CD14-positive monocyte (primary cell): ENCODE results near the gene PALM. TPM values are rescaled to one million over a fixed set of nuclear protein-coding genes. Genes with fewer than 3 reads are reported as not detected.

ENCODE experiments used
- DNase-seq, 3 donors: peaks; one replicate each; pipeline ENCODE4 v3.0.0-alpha.2; 2011 to 2022
- H2AFZ ChIP-seq: 2 replicates; pipeline ENCODE4 v1.6.0; 2012; ENCODE audit warnings: mild to moderate bottlenecking, low read depth, low read length, inconsistent platforms; ENCODE audit not compliant: insufficient read depth, poor library complexity, severe bottlenecking
- H3K27ac ChIP-seq, 2 donors: 1 replicate in 1 of 2; 2 replicates in 1 of 2; pipeline ENCODE4 v1.5.1; 2012 to 2013; ENCODE audit warnings: low read length in 2 of 2, control low read depth in 1 of 2, inconsistent platforms in 1 of 2, low read depth in 1 of 2, mild to moderate bottlenecking in 1 of 2
- H3K27me3 ChIP-seq, 2 donors: one replicate each; pipeline versions ENCODE4 v1.6.0 to v1.6.1; 2011 to 2013; ENCODE audit warnings: low read length in 2 of 2; ENCODE audit not compliant: control insufficient read depth in 2 of 2, insufficient read depth in 2 of 2
- H3K36me3 ChIP-seq, 2 donors: replicated peaks in 1 of 2; 1 replicate in 1 of 2; 2 replicates in 1 of 2; pipeline versions ENCODE4 v1.5.1 to v1.6.1; 2012 to 2013; ENCODE audit warnings: low read length in 2 of 2, control low read depth in 1 of 2, inconsistent platforms in 1 of 2, mild to moderate bottlenecking in 1 of 2; ENCODE audit not compliant: insufficient read depth in 2 of 2, control insufficient read depth in 1 of 2
- H3K4me1 ChIP-seq, 2 donors: 1 replicate in 1 of 2; 2 replicates in 1 of 2; pipeline versions ENCODE4 v1.5.1 to v1.6.1; 2012 to 2013; ENCODE audit warnings: low read length in 2 of 2, control low read depth in 1 of 2, inconsistent platforms in 1 of 2, mild to moderate bottlenecking in 1 of 2, moderate library complexity in 1 of 2; ENCODE audit not compliant: insufficient read depth in 2 of 2, control insufficient read depth in 1 of 2
- H3K4me2 ChIP-seq: replicated peaks from 2 replicates; pipeline ENCODE3; 2012; ENCODE audit warnings: low read length, moderate library complexity, mild to moderate bottlenecking; ENCODE audit not compliant: poor library complexity, severe bottlenecking; ENCODE audit errors: extremely low read depth
- H3K4me3 ChIP-seq, 3 experiments: fragments of 200-600 bp in 1 of 3; sonication (generic) in 1 of 3; replicated peaks in 1 of 3; 1 replicate in 2 of 3; 2 replicates in 1 of 3; pipeline ENCODE4 v1.5.1; 2011 to 2013; ENCODE audit warnings: low read length in 3 of 3, mild to moderate bottlenecking in 3 of 3, control low read depth in 2 of 3, low read depth in 2 of 3, inconsistent platforms in 1 of 3, moderate library complexity in 1 of 3
- H3K79me2 ChIP-seq: 2 replicates; pipeline ENCODE4 v1.6.0; 2012; ENCODE audit warnings: mild to moderate bottlenecking, control low read depth, inconsistent platforms, low read length, moderate library complexity; ENCODE audit not compliant: insufficient read depth
- H3K9ac ChIP-seq: 2 replicates; pipeline ENCODE4 v1.6.0; 2017; ENCODE audit warnings: low read length, mild to moderate bottlenecking; ENCODE audit not compliant: insufficient read depth, poor library complexity, severe bottlenecking
- H3K9me3 ChIP-seq, 2 donors: replicated peaks in 1 of 2; 1 replicate in 1 of 2; 2 replicates in 1 of 2; pipeline versions ENCODE4 v1.5.1 to v1.6.1; 2012 to 2013; ENCODE audit warnings: low read length in 2 of 2, control low read depth in 1 of 2; ENCODE audit not compliant: control insufficient read depth in 1 of 2, insufficient read depth in 1 of 2
- H4K20me1 ChIP-seq: 2 replicates; pipeline ENCODE4 v1.6.0; 2012; ENCODE audit warnings: mild to moderate bottlenecking, low read length, control low read depth, moderate library complexity; ENCODE audit not compliant: insufficient read depth
- H3K27ac Mint-ChIP-seq, 7 donors: one replicate each; pipeline ENCODE4 v1.8.0; 2020; ENCODE audit warnings: mild to moderate bottlenecking in 7 of 7, mixed read lengths in 7 of 7, moderate library complexity in 6 of 7, inconsistent platforms in 2 of 7
- H3K27me3 Mint-ChIP-seq, 3 donors: one replicate each; pipeline ENCODE4 v1.8.0; 2021 to 2022; ENCODE audit warnings: low read depth in 3 of 3, mild to moderate bottlenecking in 3 of 3, mixed read lengths in 3 of 3, moderate library complexity in 3 of 3, inconsistent platforms in 1 of 3
- H3K36me3 Mint-ChIP-seq, 2 donors: one replicate each; pipeline ENCODE4 v1.8.0; 2020; ENCODE audit warnings: mixed read lengths in 2 of 2, inconsistent platforms in 1 of 2, mild to moderate bottlenecking in 1 of 2
- H3K4me1 Mint-ChIP-seq: one replicate; pipeline ENCODE4 v1.8.0; 2020; ENCODE audit warnings: mild to moderate bottlenecking, mixed read lengths
- H3K4me3 Mint-ChIP-seq, 2 donors: one replicate each; pipeline ENCODE4 v1.8.0; 2020; ENCODE audit warnings: mild to moderate bottlenecking in 2 of 2, mixed read lengths in 2 of 2, moderate library complexity in 1 of 2
- H3K9me3 Mint-ChIP-seq, 7 donors: one replicate each; pipeline ENCODE4 v1.8.0; 2020 to 2022; ENCODE audit warnings: mixed read lengths in 7 of 7, mild to moderate bottlenecking in 6 of 7, moderate library complexity in 6 of 7, inconsistent platforms in 2 of 7
- CTCF ChIP-seq: fragments of 200-600 bp; IDR thresholded peaks from one replicate; pipeline ENCODE4 v1.8.0; 2022; ENCODE audit warnings: antibody characterized with exemption, mild to moderate bottlenecking
- WGBS: methylation state at CpG from one replicate; pipeline ENCODE4 v1.1.5; 2013; ENCODE audit warnings: missing lambda C conversion rate; ENCODE audit not compliant: insufficient coverage; 5-methylcytosine and 5-hydroxymethylcytosine counted together
- intact Hi-C, 2 donors: fragments of 100-400 bp; cut with micrococcal nuclease; formaldehyde crosslinking; loops; one replicate each; pipeline versions ENCODE4 v1.15.0 to v1.15.1; 2023
- polyA plus RNA-seq, 3 donors: library from polyadenylated mRNA; depleted of rRNA in 1 of 3; unstranded in 2 of 3; stranded (reverse) in 1 of 3; fragments of 300-500 nt in 2 of 3; fragments of >200 nt in 1 of 3; fragmentation: Illumina TruSeq in 2 of 3; gene quantifications; 1 replicate in 2 of 3; 2 replicates in 1 of 3; pipeline ENCODE4 v1.2.3, GENCODE V29; 2012 to 2021

Gene PALM
- polyA plus RNA-seq, 3 donors: 0.23 TPM; not detected in 2

- intact Hi-C loops: no loop called here
- DNase-seq: no peak
These were observed 22.0 kb upstream of the PALM start for GRCh38 chr19:686589-687297.

GRCh38 chr19:687569-688166 is 21.1 kb upstream of the PALM start:
- Histone ChIP-seq H3K4me2 (no peak overlapping the region), H3K79me2 (no peaks in the 10 kb centered on the region), H3K4me3 (no peak overlapping the region), H3K27ac (no peak overlapping the region), H4K20me1 (no peaks in the 10 kb centered on the region), H3K36me3 (no peaks in the 10 kb centered on the region), H3K9ac (no peak overlapping the region), H3K9me3 (no peaks in the 10 kb centered on the region), H3K4me1 (no peaks in the 10 kb centered on the region), H2AFZ (no peak overlapping the region), H3K27me3 (no peaks in the 10 kb centered on the region)
- no peak overlapping the region for H3K4me3 Mint-ChIP-seq
- TF ChIP-seq CTCF: no peak
- peaks cover 0 to 1% (median 0%) of the 10 kb centered on the region in 3 donors for H3K27me3 Mint-ChIP-seq
- H3K4me1 Mint-ChIP-seq: peaks cover 3% of the 10 kb centered on the region
- 98% methylated on average over 11 of the region's 11 CpGs for WGBS
- intact Hi-C loops: no loop called here
- no peaks in the 10 kb centered on the region for H3K36me3 Mint-ChIP-seq
- H3K27ac Mint-ChIP-seq: no peak overlapping the region
- peaks cover 0 to 6% (median 0%) of the 10 kb centered on the region in 7 donors for H3K9me3 Mint-ChIP-seq
- no peak for DNase-seq

More at GRCh38 chr19:686589-687297, 22.0 kb upstream of the PALM start:
- Histone ChIP-seq H3K36me3 (no peaks in the 10 kb centered on the region), H3K27me3 (no peaks in the 10 kb centered on the region), H3K4me1 (peaks cover 1 to 2% of the 10 kb centered on the region in 2 donors), H3K9me3 (no peaks in the 10 kb centered on the region), H2AFZ (no peak overlapping the region), H3K9ac (no peak overlapping the region), H3K27ac (no peak overlapping the region), H3K79me2 (no peaks in the 10 kb centered on the region), H3K4me2 (no peak overlapping the region), H3K4me3 (no peak overlapping the region), H4K20me1 (no peaks in the 10 kb centered on the region)
- H3K4me3 Mint-ChIP-seq: no peak overlapping the region
- H3K27ac Mint-ChIP-seq: peak overlapping the region in 1 of 7 donors; percentile 30
- peaks cover 5% of the 10 kb centered on the region for H3K4me1 Mint-ChIP-seq
- peaks cover 0 to 6% (median 0%) of the 10 kb centered on the region in 7 donors for H3K9me3 Mint-ChIP-seq
- no peak for TF ChIP-seq CTCF
- H3K36me3 Mint-ChIP-seq: no peaks in the 10 kb centered on the region
- H3K27me3 Mint-ChIP-seq: peaks cover 0 to 1% (median 0%) of the 10 kb centered on the region in 3 donors
- WGBS: 89% methylated on average over 13 of the region's 17 CpGs
